ENCODE results near the gene BAIAP2L2.
"Not testable (repeated sequence)": the region's sequence is repeated elsewhere in the genome, so short reads cannot be mapped to it uniquely, and the experiment has no call there.

The BAIAP2L2 gene

GRCh38 chr22:38066381-38067027 lies 44.0 kb downstream of the BAIAP2L2 start:
- no peak for DNase-seq

GRCh38 chr22:38065539-38065938 lies 44.9 kb downstream of the BAIAP2L2 start:
- DNase-seq = no peak

- DNase-seq = no peak
Measured at GRCh38 chr22:38062791-38063190, 47.7 kb downstream of the BAIAP2L2 start.

- peak; percentile 70 for DNase-seq
Measured at GRCh38 chr22:38056969-38057891, 53.3 kb downstream of the BAIAP2L2 start, which contains the start of gene PICK1. TSS of gene PICK1 (plus strand) at chr22:38057404. CDS start at chr22:38057810, 406 bp downstream.

- DNase-seq = peak; percentile 71
Measured at GRCh38 chr22:38051900-38052862, 58.3 kb downstream of the BAIAP2L2 start.

GRCh38 chr22:38051261-38051660 lies 59.2 kb downstream of the BAIAP2L2 start:
- no peak for DNase-seq

GRCh38 chr22:38050720-38051119 lies 59.8 kb downstream of the BAIAP2L2 start:
- no peak for DNase-seq

- DNase-seq = no peak
Measured at GRCh38 chr22:38049812-38050619, 60.5 kb downstream of the BAIAP2L2 start.

- no peak for DNase-seq
Measured at GRCh38 chr22:38046070-38046748, 64.3 kb downstream of the BAIAP2L2 start.

- no peak for DNase-seq
Measured at GRCh38 chr22:38043151-38044039, 67.1 kb downstream of the BAIAP2L2 start.

- no peak for DNase-seq
Measured at GRCh38 chr22:38042488-38042790, 68.0 kb downstream of the BAIAP2L2 start.

GRCh38 chr22:38041760-38042487 lies 68.6 kb downstream of the BAIAP2L2 start:
- no peak for DNase-seq

- DNase-seq = no peak
Measured at GRCh38 chr22:38040953-38041759, 69.3 kb downstream of the BAIAP2L2 start.

GRCh38 chr22:38038890-38039812 lies 71.3 kb downstream of the BAIAP2L2 start:
- DNase-seq = no peak

- DNase-seq = no peak
Measured at GRCh38 chr22:38038426-38038825, 72.1 kb downstream of the BAIAP2L2 start.

GRCh38 chr22:38037367-38038150 lies 72.9 kb downstream of the BAIAP2L2 start:
- DNase-seq = not testable (repeated sequence)

Data from CD4-positive, alpha-beta T cell treated with Interleukin-4 for 4 hours (primary cell).